GM18519 (cell line): ENCODE data around the gene SKP1.
A peak's percentile ranks its signal among the peaks of the same experiment; 100 is the strongest.
"Not testable (repeated sequence)": the region's sequence is repeated elsewhere in the genome, so short reads cannot be mapped to it uniquely, and the experiment has no call there.

Source experiments
- ATAC-seq: cut with Tn5 transposase; IDR thresholded peaks from one replicate; pipeline ENCODE4 v1.9.1; 2021; ENCODE audit warnings: mild to moderate bottlenecking, moderate library complexity; ENCODE audit not compliant: unreplicated experiment, low FRiP score

Gene SKP1

GRCh38 chr5:134176511-134177368 is at the start of gene SKP1:
Gene SKP1, minus strand, starts transcription at chr5:134176950. Its CDS starts 2,928 bp downstream, at chr5:134174022.
- peak; percentile 48 for ATAC-seq

GRCh38 chr5:134225780-134226440 is 49.2 kb upstream of the SKP1 start, which contains the start of gene PPP2CA:
Gene PPP2CA, minus strand, starts transcription at chr5:134226073. Its CDS starts 212 bp downstream, at chr5:134225861.
- peak; percentile 73 for ATAC-seq

- peak; percentile 19 for ATAC-seq
Observed at GRCh38 chr5:134224888-134225779, 48.4 kb upstream of the SKP1 start.

- no peak for ATAC-seq
Observed at GRCh38 chr5:134223406-134224248, 46.9 kb upstream of the SKP1 start.

- ATAC-seq = not testable (repeated sequence)
Observed at GRCh38 chr5:134221690-134222089, 44.9 kb upstream of the SKP1 start.

- no peak for ATAC-seq
Observed at GRCh38 chr5:134215757-134216156, 39.0 kb upstream of the SKP1 start.

GRCh38 chr5:134211263-134212031 is 34.7 kb upstream of the SKP1 start:
- not testable (repeated sequence) for ATAC-seq

- ATAC-seq = no peak
Observed at GRCh38 chr5:134209477-134210245, 32.9 kb upstream of the SKP1 start.

- no peak for ATAC-seq
Observed at GRCh38 chr5:134207696-134208095, 30.9 kb upstream of the SKP1 start.

- no peak for ATAC-seq
Observed at GRCh38 chr5:134206627-134207160, 29.9 kb upstream of the SKP1 start.

GRCh38 chr5:134204575-134204974 is 27.8 kb upstream of the SKP1 start:
- ATAC-seq = no peak

GRCh38 chr5:134203630-134204029 is 26.9 kb upstream of the SKP1 start:
- no peak for ATAC-seq

- no peak for ATAC-seq
Observed at GRCh38 chr5:134195666-134196065, 18.9 kb upstream of the SKP1 start.

- ATAC-seq = no peak
Observed at GRCh38 chr5:134189031-134189430, 12.3 kb upstream of the SKP1 start.

- ATAC-seq = no peak
Observed at GRCh38 chr5:134188092-134188491, 11.3 kb upstream of the SKP1 start.

GRCh38 chr5:134184155-134185135 is 7.7 kb upstream of the SKP1 start:
- ATAC-seq = no peak

GRCh38 chr5:134183481-134183880 is 6.7 kb upstream of the SKP1 start:
- no peak for ATAC-seq
